B cell (primary cell): ENCODE measurements around the gene KCNC3. TPM values are rescaled to one million over a fixed set of nuclear protein-coding genes. Genes with fewer than 3 reads are reported as not detected.

ENCODE experiments used
- ATAC-seq: fragments of 200-7000 bp; cut with Tn5 transposase; one replicate; pipeline ENCODE4 v1.10.0; 2021; ENCODE audit warnings: low read depth, mild to moderate bottlenecking, moderate number of reproducible peaks, moderate library complexity
- CTCF ChIA-PET: fragments of 350-600 bp; sonication (Branson Sonifier 250); formaldehyde crosslinking; loops from one replicate; lab custom pipeline; 2021; ENCODE audit warnings: antibody characterized with exemption, inconsistent platforms; lab: Charles Lee
- POLR2A ChIA-PET: fragments of 350-600 bp; sonication (Branson Sonifier 250); formaldehyde crosslinking; loops from one replicate; lab custom pipeline; 2021; ENCODE audit warnings: antibody characterized with exemption; lab: Charles Lee
- DNase-seq: peaks from one replicate; pipeline ENCODE4 v3.0.0; 2013
- H2AFZ ChIP-seq: 2 replicates; pipeline ENCODE4 v1.6.1; 2012; ENCODE audit warnings: mild to moderate bottlenecking, low read depth, low read length; ENCODE audit not compliant: insufficient read depth, poor library complexity, severe bottlenecking
- H3K27ac ChIP-seq, 2 donors: 1 replicate in 1 of 2; 2 replicates in 1 of 2; pipeline ENCODE4 v1.5.1; 2012 to 2013; ENCODE audit warnings: low read length in 2 of 2, mild to moderate bottlenecking in 2 of 2, moderate library complexity in 1 of 2
- H3K27me3 ChIP-seq, 4 experiments: fragments of 200-600 bp in 1 of 4; sonication (generic) in 1 of 4; replicated peaks in 1 of 4; 1 replicate in 2 of 4; 2 replicates in 2 of 4; pipeline versions ENCODE4 v1.6.1 to v1.7.0; 2013 to 2016; ENCODE audit warnings: low read length in 3 of 4, mild to moderate bottlenecking in 2 of 4, mixed read lengths in 1 of 4, moderate library complexity in 1 of 4; ENCODE audit not compliant: insufficient read depth in 4 of 4, control insufficient read depth in 3 of 4; ENCODE audit errors: control extremely low read depth in 1 of 4
- H3K36me3 ChIP-seq, 2 experiments: replicated peaks in 1 of 2; 1 replicate in 1 of 2; 2 replicates in 1 of 2; pipeline versions ENCODE4 v1.6.1 to v1.7.1; 2013; ENCODE audit warnings: low read length in 1 of 2; ENCODE audit not compliant: insufficient read depth in 2 of 2, control insufficient read depth in 1 of 2; ENCODE audit errors: control extremely low read depth in 1 of 2, extremely low read depth in 1 of 2
- H3K4me1 ChIP-seq, 2 donors: fragments of 200-600 bp in 1 of 2; sonication (generic) in 1 of 2; 1 replicate in 1 of 2; 2 replicates in 1 of 2; pipeline versions ENCODE4 v1.5.1 to v1.6.1; 2013 to 2017; ENCODE audit warnings: low read length in 2 of 2; ENCODE audit not compliant: control insufficient read depth in 2 of 2, insufficient read depth in 2 of 2
- H3K4me2 ChIP-seq: replicated peaks from 2 replicates; pipeline ENCODE3; 2012; ENCODE audit warnings: mild to moderate bottlenecking, low read depth, low read length; ENCODE audit not compliant: poor library complexity, severe bottlenecking
- H3K4me3 ChIP-seq, 5 experiments: fragments of 200-600 bp in 1 of 5; sonication (generic) in 1 of 5; 1 replicate in 3 of 5; 2 replicates in 2 of 5; pipeline versions ENCODE4 v1.5.1 to v1.7.0; 2011 to 2016; ENCODE audit warnings: low read length in 4 of 5, mild to moderate bottlenecking in 4 of 5, low read depth in 2 of 5, control low read depth in 1 of 5, moderate library complexity in 1 of 5; ENCODE audit not compliant: insufficient read depth in 1 of 5; ENCODE audit errors: control extremely low read depth in 1 of 5, extremely low read depth in 1 of 5
- H3K79me2 ChIP-seq: fragments of 200-600 bp; sonication (generic); one replicate; pipeline ENCODE4 v1.6.0; 2016; ENCODE audit warnings: low read length; ENCODE audit not compliant: control insufficient read depth, insufficient read depth
- H3K9ac ChIP-seq: fragments of 200-600 bp; sonication (generic); 2 replicates; pipeline ENCODE4 v1.6.1; 2017; ENCODE audit warnings: mild to moderate bottlenecking, low read length, moderate library complexity
- H3K9me3 ChIP-seq, 3 donors: one replicate each; pipeline versions ENCODE4 v1.6.1 to v1.7.1; 2013; ENCODE audit warnings: low read length in 2 of 3; ENCODE audit not compliant: control insufficient read depth in 2 of 3, insufficient read depth in 1 of 3; ENCODE audit errors: control extremely low read depth in 1 of 3
- H4K20me1 ChIP-seq: 2 replicates; pipeline ENCODE4 v1.6.0; 2012; ENCODE audit warnings: mild to moderate bottlenecking, low read length; ENCODE audit not compliant: insufficient read depth, control insufficient read depth, poor library complexity, severe bottlenecking
- H3K27ac Mint-ChIP-seq: one replicate; pipeline ENCODE4 v1.8.0; 2021; ENCODE audit warnings: mixed read lengths
- H3K27me3 Mint-ChIP-seq: one replicate; pipeline ENCODE4 v1.8.0; 2021; ENCODE audit warnings: mixed read lengths
- H3K4me1 Mint-ChIP-seq: one replicate; pipeline ENCODE4 v1.8.0; 2021; ENCODE audit warnings: mixed read lengths
- H3K4me3 Mint-ChIP-seq: one replicate; pipeline ENCODE4 v1.8.0; 2021; ENCODE audit warnings: mixed read lengths
- H3K9me3 Mint-ChIP-seq: one replicate; pipeline ENCODE4 v1.8.0; 2022; ENCODE audit warnings: mixed read lengths; ENCODE audit not compliant: insufficient read depth
- CTCF ChIP-seq: fragments of 200-600 bp; IDR thresholded peaks from one replicate; pipeline ENCODE4 v1.8.0; 2022; ENCODE audit warnings: antibody characterized with exemption, mild to moderate bottlenecking
- EZH2 ChIP-seq: IDR thresholded peaks from 2 replicates; pipeline ENCODE4 v1.6.1; 2012; ENCODE audit warnings: borderline replicate concordance, low read depth, mild to moderate bottlenecking, moderate library complexity, low read length; ENCODE audit not compliant: insufficient read depth, poor library complexity, severe bottlenecking
- WGBS: methylation state at CpG from one replicate; pipeline ENCODE4 v1.1.5; 2013; ENCODE audit warnings: missing lambda C conversion rate; ENCODE audit not compliant: insufficient coverage; 5-methylcytosine and 5-hydroxymethylcytosine counted together
- intact Hi-C: fragments of 100-400 bp; cut with micrococcal nuclease; formaldehyde crosslinking; loops from one replicate; pipeline ENCODE4 v1.10.0; 2022
- polyA plus RNA-seq: library from polyadenylated mRNA; depleted of rRNA; stranded (reverse); fragments of >200 nt; gene quantifications from 2 replicates; pipeline ENCODE4 v1.2.3, GENCODE V29; 2012
- total RNA-seq, 2 donors: library from RNA; stranded (reverse); fragments of 120-200 nt in 1 of 2; gene quantifications; 1 replicate in 1 of 2; 2 replicates in 1 of 2; pipeline versions ENCODE4 v1.2.3 to v1.2.4, GENCODE V29; 2013 to 2022

Gene KCNC3
- total and polyA plus RNA-seq, 2 donors (not counting 1 experiment from before 2014, with no cell fraction given): 12.3 to 23.0 TPM

- ChIA-PET POLR2A (interaction anchor here (0.6 to 9.3 kb wide), 9 partner anchors 10 to 315 kb away, joined by 3 to 122 read pairs (median 5); partner anchors contain the start of genes JOSD2 and KCNC3), CTCF (interaction anchor here (0.6 to 6.9 kb wide), 11 partner anchors 10 to 442 kb away, joined by 3 to 45 read pairs (median 4); partner anchors contain the start of gene KCNC3)
- Histone ChIP-seq H3K4me2 (peak overlapping the region; percentile 86), H4K20me1 (peaks cover 64% of the 10 kb centered on the region), H3K9ac (peak overlapping the region; percentile 45), H3K4me1 (peaks cover 65 to 84% of the 10 kb centered on the region in 2 donors), H3K9me3 (peaks cover 0 to 11% (median 0%) of the 10 kb centered on the region in 3 donors), H3K36me3 (peaks cover 0 to 44% of the 10 kb centered on the region in 2 experiments), H2AFZ (no peak overlapping the region), H3K79me2 (peaks cover 80% of the 10 kb centered on the region), H3K27me3 (no peaks in the 10 kb centered on the region), H3K27ac (peak overlapping the region; percentile 37 to 72), H3K4me3 (peak overlapping the region in 4 of 5 experiments; percentile 61 to 91 (median 76))
- H3K27me3 Mint-ChIP-seq: no peaks in the 10 kb centered on the region
- no peaks in the 10 kb centered on the region for H3K9me3 Mint-ChIP-seq
- 0% methylated on average over 2 of the region's 3 CpGs for WGBS
- peak overlapping the region; percentile 86 for H3K4me3 Mint-ChIP-seq
- ATAC-seq (peak; percentile 56), DNase-seq (peak; percentile 81)
- TF ChIP-seq EZH2 (no peak), CTCF (no peak)
- peaks cover 77% of the 10 kb centered on the region for H3K4me1 Mint-ChIP-seq
- intact Hi-C loops: loop anchor here (1.0 to 5.0 kb wide), 4 partner anchors 8 to 76 kb away; partner anchors contain the start of genes KCNC3 and SPIB
- peak overlapping the region; percentile 91 for H3K27ac Mint-ChIP-seq
Measured at GRCh38 chr19:50341091-50341564, 12.0 kb upstream of the KCNC3 start.

- H3K4me3 Mint-ChIP-seq: peak overlapping the region; percentile 86
- Histone ChIP-seq H2AFZ (no peak overlapping the region), H3K36me3 (peaks cover 0 to 51% of the 10 kb centered on the region in 2 experiments), H3K9ac (peak overlapping the region; percentile 45), H3K4me1 (peaks cover 60 to 84% of the 10 kb centered on the region in 2 donors), H4K20me1 (peaks cover 72% of the 10 kb centered on the region), H3K27me3 (no peaks in the 10 kb centered on the region), H3K27ac (peak overlapping the region; percentile 37 to 63), H3K4me2 (peak overlapping the region; percentile 86), H3K79me2 (peaks cover 83% of the 10 kb centered on the region), H3K9me3 (peaks cover 0 to 4% (median 0%) of the 10 kb centered on the region in 3 donors), H3K4me3 (peak overlapping the region; percentile 9 to 91 (median 71))
- ATAC-seq: no peak
- peak overlapping the region; percentile 85 for H3K27ac Mint-ChIP-seq
- TF ChIP-seq EZH2 (no peak), CTCF (no peak)
- POLR2A ChIA-PET: interaction anchor here (1.0 to 9.3 kb wide), 5 partner anchors 9 to 80 kb away, joined by 5 to 122 read pairs (median 9); partner anchors contain the start of gene KCNC3
- CTCF ChIA-PET: interaction anchor here (0.6 to 6.9 kb wide), 9 partner anchors 11 to 139 kb away, joined by 3 to 45 read pairs (median 5); partner anchors contain the start of gene KCNC3
- no peak for DNase-seq
- H3K4me1 Mint-ChIP-seq: peaks cover 79% of the 10 kb centered on the region
- intact Hi-C loops: loop anchor here (2.0 to 5.0 kb wide), 2 partner anchors 16 to 77 kb away; partner anchors contain the start of gene SPIB
- no peaks in the 10 kb centered on the region for H3K9me3 Mint-ChIP-seq
- no peaks in the 10 kb centered on the region for H3K27me3 Mint-ChIP-seq
Measured at GRCh38 chr19:50340331-50340730, 11.2 kb upstream of the KCNC3 start.
